Astrocyte (in vitro differentiated cells and primary cell): ENCODE measurements around the gene NME3. TPM values are rescaled to one million over a fixed set of nuclear protein-coding genes. Genes with fewer than 3 reads are reported as not detected.

Experiments used
- DNase-seq: peaks from one replicate; pipeline ENCODE4 v3.0.0-alpha.2; 2010; ENCODE audit warnings: low read depth
- FAIRE-seq: peaks from 2 replicates; lab custom pipeline; 2011; peaks lifted over from hg19 to GRCh38; lab: Jason Lieb, UNC
- H2AFZ ChIP-seq: 2 replicates; pipeline ENCODE4 v1.6.0; 2012; ENCODE audit warnings: low read depth, low read length, inconsistent platforms
- H3K27ac ChIP-seq: 2 replicates; pipeline ENCODE4 v1.5.1; 2011; ENCODE audit warnings: low read depth, low read length, inconsistent platforms
- H3K27me3 ChIP-seq: 2 replicates; pipeline ENCODE4 v1.6.0; 2011; ENCODE audit warnings: low read length, inconsistent platforms; ENCODE audit not compliant: insufficient read depth
- H3K36me3 ChIP-seq: 2 replicates; pipeline ENCODE4 v1.5.1; 2011; ENCODE audit warnings: low read length, inconsistent platforms; ENCODE audit not compliant: insufficient read depth
- H3K4me1 ChIP-seq: 2 replicates; pipeline ENCODE4 v1.5.1; 2011; ENCODE audit warnings: low read length, inconsistent platforms; ENCODE audit not compliant: insufficient read depth
- H3K4me2 ChIP-seq: 2 replicates; pipeline ENCODE4 v1.6.0; 2012; ENCODE audit warnings: low read length, inconsistent platforms
- H3K4me3 ChIP-seq: 2 replicates; pipeline ENCODE4 v1.5.1; 2011; ENCODE audit warnings: low read depth, mild to moderate bottlenecking, low read length, inconsistent platforms; ENCODE audit not compliant: insufficient read depth
- H3K79me2 ChIP-seq: 2 replicates; pipeline ENCODE4 v1.6.0; 2012; ENCODE audit warnings: mild to moderate bottlenecking, low read length, inconsistent platforms; ENCODE audit not compliant: insufficient read depth
- H3K9ac ChIP-seq: 2 replicates; pipeline ENCODE4 v1.6.0; 2012; ENCODE audit warnings: mild to moderate bottlenecking, low read length, inconsistent platforms
- H3K9me3 ChIP-seq: 2 replicates; pipeline ENCODE4 v1.5.1; 2012; ENCODE audit warnings: low read depth, mild to moderate bottlenecking, low read length, inconsistent platforms; ENCODE audit not compliant: insufficient read depth
- H4K20me1 ChIP-seq: 2 replicates; pipeline ENCODE4 v1.6.0; 2012; ENCODE audit warnings: low read length, inconsistent platforms; ENCODE audit not compliant: insufficient read depth
- H3K27ac Mint-ChIP-seq: one replicate; pipeline ENCODE4 v1.8.0; 2021; ENCODE audit warnings: mild to moderate bottlenecking, mixed read lengths; ENCODE audit not compliant: unreplicated experiment
- H3K27me3 Mint-ChIP-seq: one replicate; pipeline ENCODE4 v1.8.0; 2021; ENCODE audit warnings: low read depth, mixed read lengths; ENCODE audit not compliant: unreplicated experiment
- H3K36me3 Mint-ChIP-seq: one replicate; pipeline ENCODE4 v1.8.0; 2021; ENCODE audit warnings: low read depth, mixed read lengths; ENCODE audit not compliant: unreplicated experiment
- H3K4me1 Mint-ChIP-seq: one replicate; pipeline ENCODE4 v1.8.0; 2021; ENCODE audit warnings: low read depth, mixed read lengths; ENCODE audit not compliant: unreplicated experiment
- H3K4me3 Mint-ChIP-seq: one replicate; pipeline ENCODE4 v1.8.0; 2021; ENCODE audit warnings: mild to moderate bottlenecking, moderate library complexity, mixed read lengths; ENCODE audit not compliant: unreplicated experiment
- H3K9me3 Mint-ChIP-seq: one replicate; pipeline ENCODE4 v1.8.0; 2021; ENCODE audit warnings: mild to moderate bottlenecking, mixed read lengths; ENCODE audit not compliant: unreplicated experiment
- EZH2 ChIP-seq: IDR thresholded peaks from 2 replicates; pipeline ENCODE4 v1.6.1; 2012; ENCODE audit warnings: mild to moderate bottlenecking, low read length, inconsistent platforms; ENCODE audit not compliant: insufficient read depth
- total RNA-seq: library from RNA; stranded (reverse); gene quantifications from 2 replicates; pipeline ENCODE4 v1.2.1, GENCODE V29; 2021
- TF ChIP-seq, protein P1 (sequence below): IDR thresholded peaks from 2 replicates; pipeline ENCODE4 v1.5.1; 2011; ENCODE audit warnings: low read depth, mild to moderate bottlenecking, inconsistent platforms, low read length, moderate library complexity; ENCODE audit not compliant: insufficient read depth

The NME3 gene
- total RNA-seq, 1 donor from 2014 or later: 36.3 TPM

DNA sequence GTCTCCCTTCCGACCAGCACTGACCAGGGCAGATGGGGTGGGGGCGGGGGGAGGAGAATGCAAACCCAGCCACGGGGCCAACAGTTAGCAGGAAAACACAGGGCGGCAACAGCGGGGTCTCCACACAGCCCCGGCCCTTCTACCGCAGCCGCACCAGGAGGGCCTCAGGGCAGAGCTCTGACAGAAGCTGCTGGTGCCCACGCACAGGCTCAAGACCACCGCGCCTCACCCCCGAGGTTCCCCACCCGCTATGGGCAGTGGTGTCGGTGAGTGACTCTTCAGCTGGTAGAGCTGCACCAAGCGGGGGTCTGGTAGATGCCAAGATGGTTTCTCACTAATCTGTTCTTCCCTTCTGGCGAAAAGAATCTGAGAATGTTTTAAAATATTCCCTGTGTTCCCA is 39.2 kb upstream of the NME3 start:
- no peaks in the 10 kb centered on the region for H3K36me3 ChIP-seq
- H3K9me3 Mint-ChIP-seq: peaks cover 6% of the 10 kb centered on the region

DNA sequence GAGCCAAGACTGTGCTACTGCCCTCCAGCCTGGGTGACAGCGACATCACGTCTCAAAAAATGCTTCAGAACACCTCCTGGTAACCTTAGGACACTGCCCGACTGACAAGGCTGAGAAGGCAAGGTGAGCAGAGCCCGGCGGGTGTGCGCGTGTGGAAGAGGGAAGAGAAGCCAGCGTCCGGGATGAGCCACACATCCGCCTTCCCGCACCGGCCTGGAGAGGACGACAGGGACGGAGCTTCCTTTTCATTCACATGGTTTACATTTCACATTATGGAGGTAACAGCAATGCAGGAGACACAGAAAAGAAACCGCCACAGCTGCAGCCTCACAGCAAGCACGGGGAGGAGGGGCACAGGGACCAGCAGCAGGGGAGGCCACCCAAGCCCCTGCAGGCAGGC is 38.8 kb upstream of the NME3 start:
- Mint-ChIP-seq H3K4me1 (no peaks in the 10 kb centered on the region), H3K27ac (no peak overlapping the region)

More for the DNA sequence above, 39.2 kb upstream of the NME3 start:
- no peaks in the 10 kb centered on the region for H3K9me3 ChIP-seq
- Mint-ChIP-seq H3K36me3 (peaks cover 27% of the 10 kb centered on the region), H3K27ac (no peak overlapping the region), H3K4me3 (no peak overlapping the region), H3K27me3 (no peaks in the 10 kb centered on the region), H3K4me1 (no peaks in the 10 kb centered on the region)
- H3K79me2 ChIP-seq: no peaks in the 10 kb centered on the region
- peaks cover 3% of the 10 kb centered on the region for H3K4me1 ChIP-seq
- H3K4me2 ChIP-seq: no peak overlapping the region
- TF ChIP-seq, protein P1, sequence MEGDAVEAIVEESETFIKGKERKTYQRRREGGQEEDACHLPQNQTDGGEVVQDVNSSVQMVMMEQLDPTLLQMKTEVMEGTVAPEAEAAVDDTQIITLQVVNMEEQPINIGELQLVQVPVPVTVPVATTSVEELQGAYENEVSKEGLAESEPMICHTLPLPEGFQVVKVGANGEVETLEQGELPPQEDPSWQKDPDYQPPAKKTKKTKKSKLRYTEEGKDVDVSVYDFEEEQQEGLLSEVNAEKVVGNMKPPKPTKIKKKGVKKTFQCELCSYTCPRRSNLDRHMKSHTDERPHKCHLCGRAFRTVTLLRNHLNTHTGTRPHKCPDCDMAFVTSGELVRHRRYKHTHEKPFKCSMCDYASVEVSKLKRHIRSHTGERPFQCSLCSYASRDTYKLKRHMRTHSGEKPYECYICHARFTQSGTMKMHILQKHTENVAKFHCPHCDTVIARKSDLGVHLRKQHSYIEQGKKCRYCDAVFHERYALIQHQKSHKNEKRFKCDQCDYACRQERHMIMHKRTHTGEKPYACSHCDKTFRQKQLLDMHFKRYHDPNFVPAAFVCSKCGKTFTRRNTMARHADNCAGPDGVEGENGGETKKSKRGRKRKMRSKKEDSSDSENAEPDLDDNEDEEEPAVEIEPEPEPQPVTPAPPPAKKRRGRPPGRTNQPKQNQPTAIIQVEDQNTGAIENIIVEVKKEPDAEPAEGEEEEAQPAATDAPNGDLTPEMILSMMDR: no peak
- no peak for TF ChIP-seq EZH2
- no peak overlapping the region for H2AFZ ChIP-seq
- H3K4me3 ChIP-seq: no peak overlapping the region
- no peaks in the 10 kb centered on the region for H3K27me3 ChIP-seq
- H4K20me1 ChIP-seq: peaks cover 3% of the 10 kb centered on the region
- no peak overlapping the region for H3K9ac ChIP-seq
- DNase-seq (no peak), FAIRE-seq (no peak)
- no peak overlapping the region for H3K27ac ChIP-seq

DNA sequence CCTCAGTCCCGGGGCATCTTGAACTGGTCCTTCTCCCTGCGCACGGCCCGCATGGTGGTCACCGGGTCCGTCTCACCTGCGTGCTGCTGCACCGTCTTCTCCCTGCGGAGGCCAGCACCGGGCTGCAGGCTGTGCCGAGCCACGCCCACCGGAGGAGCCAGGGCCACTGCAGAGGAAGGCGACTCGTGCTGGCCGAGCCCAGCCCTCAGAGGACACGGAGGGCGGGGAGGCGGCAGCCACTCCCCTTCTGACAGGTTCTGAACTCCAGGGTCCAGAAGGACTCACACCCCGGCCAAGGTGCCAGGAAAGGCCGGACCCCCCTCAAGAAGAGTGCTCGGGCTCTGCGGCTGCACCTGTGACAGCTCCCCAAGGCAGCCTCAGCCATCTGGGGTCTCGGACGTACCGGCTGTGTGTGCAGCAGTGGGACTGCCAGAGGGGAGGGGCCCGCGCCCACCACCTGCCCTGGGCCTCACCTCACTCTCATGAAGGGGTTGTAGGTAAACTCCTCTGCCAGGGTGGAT is 38.0 kb upstream of the NME3 start:
- Histone ChIP-seq H3K4me3 (no peak overlapping the region), H2AFZ (no peak overlapping the region), H3K9me3 (no peaks in the 10 kb centered on the region), H3K4me1 (peaks cover 3% of the 10 kb centered on the region), H3K36me3 (no peaks in the 10 kb centered on the region), H4K20me1 (peaks cover 3% of the 10 kb centered on the region), H3K9ac (no peak overlapping the region), H3K27ac (no peak overlapping the region), H3K27me3 (no peaks in the 10 kb centered on the region), H3K4me2 (no peak overlapping the region), H3K79me2 (no peaks in the 10 kb centered on the region)
- peaks cover 6% of the 10 kb centered on the region for H3K9me3 Mint-ChIP-seq
- H3K27ac Mint-ChIP-seq: no peak overlapping the region
- peaks cover 25% of the 10 kb centered on the region for H3K36me3 Mint-ChIP-seq
- no peak for FAIRE-seq
- TF ChIP-seq, protein P1: no peak
- TF ChIP-seq EZH2: no peak
- no peak for DNase-seq
- H3K4me1 Mint-ChIP-seq: no peaks in the 10 kb centered on the region
- no peak overlapping the region for H3K4me3 Mint-ChIP-seq
- H3K27me3 Mint-ChIP-seq: no peaks in the 10 kb centered on the region

More for the DNA sequence above, 38.8 kb upstream of the NME3 start:
- H3K36me3 Mint-ChIP-seq: peaks cover 25% of the 10 kb centered on the region
- no peak for FAIRE-seq
- Histone ChIP-seq H2AFZ (no peak overlapping the region), H3K9me3 (no peaks in the 10 kb centered on the region), H3K36me3 (no peaks in the 10 kb centered on the region), H3K27ac (no peak overlapping the region), H4K20me1 (peaks cover 3% of the 10 kb centered on the region), H3K4me2 (no peak overlapping the region), H3K4me1 (peaks cover 3% of the 10 kb centered on the region), H3K79me2 (no peaks in the 10 kb centered on the region), H3K27me3 (no peaks in the 10 kb centered on the region), H3K9ac (no peak overlapping the region), H3K4me3 (no peak overlapping the region)
- no peak overlapping the region for H3K4me3 Mint-ChIP-seq
- TF ChIP-seq, protein P1: no peak
- TF ChIP-seq EZH2: no peak
- peaks cover 6% of the 10 kb centered on the region for H3K9me3 Mint-ChIP-seq
- DNase-seq: no peak
- H3K27me3 Mint-ChIP-seq: no peaks in the 10 kb centered on the region
